GM12878 (cell line): Measurements from ENCODE around the gene TXNDC12.

ENCODE experiments used
- CHD4 ChIP-seq: fragments of 200-600 bp; sonication (generic); IDR thresholded peaks from 2 replicates; pipeline ENCODE4 v1.6.1; 2016; ENCODE audit warnings: mild to moderate bottlenecking
- CREB1 ChIP-seq: IDR thresholded peaks from 2 replicates; pipeline ENCODE4 v1.6.1; 2012; ENCODE audit warnings: low read depth, mild to moderate bottlenecking, inconsistent platforms
- CREM ChIP-seq: IDR thresholded peaks from 2 replicates; pipeline ENCODE4 v1.6.1; 2014; ENCODE audit warnings: antibody characterized with exemption, low read depth
- POLR2A ChIP-seq: IDR thresholded peaks from 2 replicates; pipeline ENCODE4 v1.6.1; 2011; ENCODE audit warnings: low read depth, mild to moderate bottlenecking, low read length
- RFX5 ChIP-seq: IDR thresholded peaks from 2 replicates; pipeline ENCODE4 v1.6.1; 2011; ENCODE audit warnings: low read depth, low read length, improper control_type of control experiment
- SRF ChIP-seq, 2 experiments: IDR thresholded peaks; 2 replicates each; pipeline ENCODE4 v1.6.1; 2011; ENCODE audit warnings: low read depth in 2 of 2, low read length in 2 of 2, mild to moderate bottlenecking in 1 of 2, moderate library complexity in 1 of 2
- TCF12 ChIP-seq: IDR thresholded peaks from 2 replicates; pipeline ENCODE4 v1.6.1; 2011; ENCODE audit warnings: low read depth, mild to moderate bottlenecking, low read length
- YY1 ChIP-seq: IDR thresholded peaks from 2 replicates; pipeline ENCODE4 v1.6.1; 2011; ENCODE audit warnings: low read depth, mild to moderate bottlenecking, low read length
- TF ChIP-seq, protein P1 (sequence below), 3 experiments: IDR thresholded peaks in 2 of 3; conservative IDR thresholded peaks in 1 of 3; 2 replicates each; pipeline ENCODE4 v1.5.1; 2011; ENCODE audit warnings: low read depth in 3 of 3, low read length in 3 of 3, mild to moderate bottlenecking in 3 of 3, control low read depth in 2 of 3, moderate library complexity in 2 of 3, inconsistent platforms in 1 of 3, mixed read lengths in 1 of 3; ENCODE audit not compliant: control insufficient read depth in 2 of 3, insufficient read depth in 1 of 3; ENCODE audit errors: extremely low read depth in 1 of 3
- TF ChIP-seq, protein P2 (sequence below): fragments of 150-350 bp; IDR thresholded peaks from 2 replicates; pipeline ENCODE4 v1.6.1; 2016; ENCODE audit warnings: low read depth, low read length
- TF ChIP-seq, protein P3 (sequence below): IDR thresholded peaks from 2 replicates; pipeline ENCODE4 v1.6.1; 2012; ENCODE audit warnings: low read depth, low read length, improper control_type of control experiment
- TF ChIP-seq, protein P4 (sequence below): IDR thresholded peaks from 2 replicates; pipeline ENCODE4 v1.6.1; 2011; ENCODE audit warnings: low read depth, mild to moderate bottlenecking, low read length, moderate library complexity, borderline replicate concordance; ENCODE audit errors: extremely low read depth

DNA sequence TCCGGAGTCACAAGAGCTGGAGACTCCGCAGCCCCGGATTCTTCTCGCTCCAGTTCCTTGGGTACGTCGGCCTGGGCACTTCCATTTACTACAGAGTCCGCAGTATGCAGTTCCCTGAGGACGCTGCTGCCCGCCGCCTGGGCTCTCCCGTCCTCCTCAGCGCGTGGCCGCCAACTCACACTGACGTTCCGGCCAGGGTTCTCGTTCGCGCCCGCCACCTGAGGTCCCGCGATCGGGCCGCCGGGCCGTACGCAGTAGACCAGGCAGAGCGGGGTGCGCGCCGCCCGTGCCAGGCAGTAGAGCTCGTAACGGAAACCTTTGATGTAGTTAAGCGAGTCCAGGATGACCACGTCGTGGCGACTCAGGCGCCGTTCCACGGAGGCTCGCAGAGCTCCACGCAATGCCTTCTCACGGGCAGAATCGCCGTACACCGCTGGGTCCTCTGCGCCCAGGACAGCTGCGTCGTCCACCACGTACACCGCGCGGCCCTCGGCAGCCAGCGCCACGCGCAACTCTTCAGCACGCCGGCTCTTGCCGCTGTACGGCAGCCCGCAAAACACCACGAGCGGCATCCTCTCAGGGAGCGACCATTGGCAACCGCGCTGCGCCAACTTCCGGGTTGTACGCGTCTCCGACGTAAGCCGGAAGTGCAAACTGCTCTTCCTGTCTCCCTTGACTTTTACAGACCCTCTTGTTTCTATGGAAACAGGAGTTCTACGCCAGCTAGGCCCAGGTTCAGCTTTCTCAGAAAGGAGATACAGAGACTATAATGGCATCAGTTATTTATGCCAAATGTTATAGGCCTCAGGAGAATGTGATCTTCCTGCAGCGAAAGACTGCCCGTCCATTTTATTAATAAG, 21.6 kb downstream of the TXNDC12 start, which contains the start of gene KTI12:
- TF ChIP-seq, protein P1, sequence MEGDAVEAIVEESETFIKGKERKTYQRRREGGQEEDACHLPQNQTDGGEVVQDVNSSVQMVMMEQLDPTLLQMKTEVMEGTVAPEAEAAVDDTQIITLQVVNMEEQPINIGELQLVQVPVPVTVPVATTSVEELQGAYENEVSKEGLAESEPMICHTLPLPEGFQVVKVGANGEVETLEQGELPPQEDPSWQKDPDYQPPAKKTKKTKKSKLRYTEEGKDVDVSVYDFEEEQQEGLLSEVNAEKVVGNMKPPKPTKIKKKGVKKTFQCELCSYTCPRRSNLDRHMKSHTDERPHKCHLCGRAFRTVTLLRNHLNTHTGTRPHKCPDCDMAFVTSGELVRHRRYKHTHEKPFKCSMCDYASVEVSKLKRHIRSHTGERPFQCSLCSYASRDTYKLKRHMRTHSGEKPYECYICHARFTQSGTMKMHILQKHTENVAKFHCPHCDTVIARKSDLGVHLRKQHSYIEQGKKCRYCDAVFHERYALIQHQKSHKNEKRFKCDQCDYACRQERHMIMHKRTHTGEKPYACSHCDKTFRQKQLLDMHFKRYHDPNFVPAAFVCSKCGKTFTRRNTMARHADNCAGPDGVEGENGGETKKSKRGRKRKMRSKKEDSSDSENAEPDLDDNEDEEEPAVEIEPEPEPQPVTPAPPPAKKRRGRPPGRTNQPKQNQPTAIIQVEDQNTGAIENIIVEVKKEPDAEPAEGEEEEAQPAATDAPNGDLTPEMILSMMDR (IDR thresholded peaks at IDR 0.05 in 2 of 3, conservative IDR thresholded peaks at IDR 0.05 in 1 of 3; ENCODE audit: control insufficient read depth in 2 of 3, extremely low read depth in 1 of 3, insufficient read depth in 1 of 3, low read depth in 3 of 3, low read length in 3 of 3): no peak
- no peak for TF ChIP-seq CHD4
- TF ChIP-seq, protein P2, sequence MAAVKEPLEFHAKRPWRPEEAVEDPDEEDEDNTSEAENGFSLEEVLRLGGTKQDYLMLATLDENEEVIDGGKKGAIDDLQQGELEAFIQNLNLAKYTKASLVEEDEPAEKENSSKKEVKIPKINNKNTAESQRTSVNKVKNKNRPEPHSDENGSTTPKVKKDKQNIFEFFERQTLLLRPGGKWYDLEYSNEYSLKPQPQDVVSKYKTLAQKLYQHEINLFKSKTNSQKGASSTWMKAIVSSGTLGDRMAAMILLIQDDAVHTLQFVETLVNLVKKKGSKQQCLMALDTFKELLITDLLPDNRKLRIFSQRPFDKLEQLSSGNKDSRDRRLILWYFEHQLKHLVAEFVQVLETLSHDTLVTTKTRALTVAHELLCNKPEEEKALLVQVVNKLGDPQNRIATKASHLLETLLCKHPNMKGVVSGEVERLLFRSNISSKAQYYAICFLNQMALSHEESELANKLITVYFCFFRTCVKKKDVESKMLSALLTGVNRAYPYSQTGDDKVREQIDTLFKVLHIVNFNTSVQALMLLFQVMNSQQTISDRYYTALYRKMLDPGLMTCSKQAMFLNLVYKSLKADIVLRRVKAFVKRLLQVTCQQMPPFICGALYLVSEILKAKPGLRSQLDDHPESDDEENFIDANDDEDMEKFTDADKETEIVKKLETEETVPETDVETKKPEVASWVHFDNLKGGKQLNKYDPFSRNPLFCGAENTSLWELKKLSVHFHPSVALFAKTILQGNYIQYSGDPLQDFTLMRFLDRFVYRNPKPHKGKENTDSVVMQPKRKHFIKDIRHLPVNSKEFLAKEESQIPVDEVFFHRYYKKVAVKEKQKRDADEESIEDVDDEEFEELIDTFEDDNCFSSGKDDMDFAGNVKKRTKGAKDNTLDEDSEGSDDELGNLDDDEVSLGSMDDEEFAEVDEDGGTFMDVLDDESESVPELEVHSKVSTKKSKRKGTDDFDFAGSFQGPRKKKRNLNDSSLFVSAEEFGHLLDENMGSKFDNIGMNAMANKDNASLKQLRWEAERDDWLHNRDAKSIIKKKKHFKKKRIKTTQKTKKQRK: no peak
- peak; percentile 69 for TF ChIP-seq CREM
- no peak for TF ChIP-seq SRF (IDR thresholded peaks at IDR 0.05; ENCODE audit: low read depth in 2 of 2, low read length in 2 of 2)
- TF ChIP-seq, protein P3, sequence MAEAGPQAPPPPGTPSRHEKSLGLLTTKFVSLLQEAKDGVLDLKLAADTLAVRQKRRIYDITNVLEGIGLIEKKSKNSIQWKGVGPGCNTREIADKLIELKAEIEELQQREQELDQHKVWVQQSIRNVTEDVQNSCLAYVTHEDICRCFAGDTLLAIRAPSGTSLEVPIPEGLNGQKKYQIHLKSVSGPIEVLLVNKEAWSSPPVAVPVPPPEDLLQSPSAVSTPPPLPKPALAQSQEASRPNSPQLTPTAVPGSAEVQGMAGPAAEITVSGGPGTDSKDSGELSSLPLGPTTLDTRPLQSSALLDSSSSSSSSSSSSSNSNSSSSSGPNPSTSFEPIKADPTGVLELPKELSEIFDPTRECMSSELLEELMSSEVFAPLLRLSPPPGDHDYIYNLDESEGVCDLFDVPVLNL: no peak
- TF ChIP-seq TCF12: no peak
- no peak for TF ChIP-seq RFX5
- peak; percentile 98 for TF ChIP-seq POLR2A
- TF ChIP-seq YY1: peak; percentile 96
- TF ChIP-seq, protein P4, sequence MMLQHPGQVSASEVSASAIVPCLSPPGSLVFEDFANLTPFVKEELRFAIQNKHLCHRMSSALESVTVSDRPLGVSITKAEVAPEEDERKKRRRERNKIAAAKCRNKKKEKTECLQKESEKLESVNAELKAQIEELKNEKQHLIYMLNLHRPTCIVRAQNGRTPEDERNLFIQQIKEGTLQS: no peak
- peak; percentile 91 for TF ChIP-seq CREB1
